IMR-90 (cell line): Measurements from ENCODE around the gene FXN. TPM values are rescaled to one million over a fixed set of nuclear protein-coding genes. Genes with fewer than 3 reads are reported as not detected.

Experiments
- ATAC-seq: fragments of 200-7000 bp; cut with Tn5 transposase; 2 replicates; pipeline ENCODE4 v1.9.1; 2020; ENCODE audit warnings: low read depth, mild to moderate bottlenecking, moderate library complexity
- BruUV-seq: library from RNA; stranded (reverse); fragments of 400-500 nt; replicated peaks from 2 replicates; lab custom pipeline; 2021; lab: Mats Ljungman, UMichigan
- CTCF ChIA-PET: fragments of 300-600 bp; formaldehyde crosslinking; extraction: SDS; loops from one replicate; lab custom pipeline; 2021; ENCODE audit warnings: antibody characterized with exemption; lab: Yijun Ruan, JAX
- POLR2A ChIA-PET: fragments of 300-600 bp; sonication (Branson Sonifier 250); formaldehyde crosslinking; loops from one replicate; lab custom pipeline; 2022; ENCODE audit warnings: antibody characterized with exemption; ENCODE audit not compliant: unreplicated experiment; lab: Charles Lee
- DNase-seq: peaks from one replicate; pipeline ENCODE4 v3.0.0; 2013
- H2AFZ ChIP-seq: replicated peaks from 2 replicates; pipeline ENCODE3; 2013; ENCODE audit warnings: low read length, mild to moderate bottlenecking; ENCODE audit not compliant: poor library complexity
- H2AK5ac ChIP-seq: 2 replicates; pipeline ENCODE4 v1.6.1; 2013; ENCODE audit warnings: low read depth, low read length, inconsistent platforms
- H2AK9ac ChIP-seq: replicated peaks from 2 replicates; pipeline ENCODE3; 2013; ENCODE audit warnings: mild to moderate bottlenecking, low read depth, low read length, moderate library complexity; ENCODE audit not compliant: poor library complexity
- H2BK120ac ChIP-seq: 2 replicates; pipeline ENCODE4 v1.6.1; 2013; ENCODE audit warnings: low read depth, low read length, inconsistent platforms
- H2BK15ac ChIP-seq: 3 replicates; pipeline ENCODE4 v1.6.1; 2013; ENCODE audit warnings: low read depth, low read length, inconsistent platforms
- H2BK20ac ChIP-seq: 2 replicates; pipeline ENCODE4 v1.6.1; 2013; ENCODE audit warnings: low read depth, mild to moderate bottlenecking, inconsistent platforms, low read length, moderate library complexity
- H2BK5ac ChIP-seq: 2 replicates; pipeline ENCODE4 v1.6.1; 2013; ENCODE audit warnings: mild to moderate bottlenecking, low read depth, low read length, inconsistent platforms; ENCODE audit not compliant: poor library complexity, severe bottlenecking
- H3K14ac ChIP-seq: replicated peaks from 2 replicates; pipeline ENCODE4 v1.6.1; 2013; ENCODE audit warnings: low read depth, low read length, inconsistent platforms
- H3K18ac ChIP-seq: 2 replicates; pipeline ENCODE4 v1.6.1; 2013; ENCODE audit warnings: low read depth, low read length, control low read depth
- H3K23ac ChIP-seq: 2 replicates; pipeline ENCODE4 v1.6.1; 2013; ENCODE audit warnings: low read depth, low read length, inconsistent platforms
- H3K27ac ChIP-seq: 2 replicates; pipeline ENCODE4 v1.5.1; 2013; ENCODE audit warnings: mild to moderate bottlenecking, control low read depth, low read length; ENCODE audit not compliant: insufficient read depth
- H3K27me3 ChIP-seq: 2 replicates; pipeline ENCODE4 v1.6.1; 2013; ENCODE audit warnings: low read length; ENCODE audit not compliant: control insufficient read depth, insufficient read depth
- H3K36me3 ChIP-seq: 2 replicates; pipeline ENCODE4 v1.6.1; 2013; ENCODE audit warnings: low read length, mixed read lengths; ENCODE audit not compliant: control insufficient read depth, insufficient read depth
- H3K4ac ChIP-seq: 2 replicates; pipeline ENCODE4 v1.6.1; 2013; ENCODE audit warnings: low read depth, low read length, inconsistent platforms
- H3K4me1 ChIP-seq: 2 replicates; pipeline ENCODE4 v1.6.1; 2013; ENCODE audit warnings: low read length, mixed read lengths; ENCODE audit not compliant: control insufficient read depth, insufficient read depth
- H3K4me2 ChIP-seq: 2 replicates; pipeline ENCODE4 v1.6.1; 2013; ENCODE audit warnings: low read depth, mild to moderate bottlenecking, control low read depth, low read length, moderate library complexity
- H3K4me3 ChIP-seq: 2 replicates; pipeline ENCODE4 v1.5.1; 2013; ENCODE audit warnings: low read depth, mild to moderate bottlenecking, control low read depth, low read length, moderate library complexity; ENCODE audit not compliant: insufficient read depth
- H3K56ac ChIP-seq: 2 replicates; pipeline ENCODE4 v1.6.1; 2013; ENCODE audit warnings: low read length, inconsistent platforms; ENCODE audit not compliant: insufficient read depth; ENCODE audit errors: extremely low read depth
- H3K79me1 ChIP-seq, 2 experiments: 2 replicates each; pipeline ENCODE4 v1.6.1; 2013; ENCODE audit warnings: low read length in 2 of 2, inconsistent platforms in 1 of 2, low read depth in 1 of 2
- H3K9ac ChIP-seq: 2 replicates; pipeline ENCODE4 v1.6.1; 2013; ENCODE audit warnings: low read depth, low read length, control low read depth
- H3K9me1 ChIP-seq: 2 replicates; pipeline ENCODE4 v1.6.1; 2013; ENCODE audit warnings: low read length, inconsistent platforms; ENCODE audit not compliant: insufficient read depth
- H3K9me3 ChIP-seq: 2 replicates; pipeline ENCODE4 v1.6.1; 2013; ENCODE audit warnings: low read length; ENCODE audit not compliant: control insufficient read depth, insufficient read depth
- H4K20me1 ChIP-seq: 2 replicates; pipeline ENCODE4 v1.6.1; 2013; ENCODE audit warnings: low read length, inconsistent platforms; ENCODE audit not compliant: insufficient read depth
- H4K5ac ChIP-seq: 2 replicates; pipeline ENCODE4 v1.6.1; 2013; ENCODE audit warnings: mild to moderate bottlenecking, low read depth, low read length, control low read depth
- H4K8ac ChIP-seq, 2 experiments: 2 replicates each; pipeline ENCODE4 v1.6.1; 2013; ENCODE audit warnings: low read depth in 2 of 2, low read length in 2 of 2, control low read depth in 1 of 2, inconsistent platforms in 1 of 2
- H4K91ac ChIP-seq: 2 replicates; pipeline ENCODE4 v1.6.1; 2013; ENCODE audit warnings: low read depth, low read length, inconsistent platforms; ENCODE audit not compliant: insufficient read depth
- MAZ ChIP-seq: IDR thresholded peaks from 2 replicates; pipeline ENCODE4 v1.6.1; 2012; ENCODE audit warnings: low read depth, mild to moderate bottlenecking, low read length, improper control_type of control experiment, moderate library complexity, borderline replicate concordance
- WGBS, 2 experiments: methylation state at CpG; one replicate each; pipeline versions ENCODE4 v1.1.5 to v1.1.7; 2013; ENCODE audit warnings: missing lambda C conversion rate in 2 of 2; ENCODE audit not compliant: insufficient read length in 1 of 2; ENCODE audit errors: extremely low coverage in 2 of 2; 5-methylcytosine and 5-hydroxymethylcytosine counted together
- dilution Hi-C: fragments of 300-500 bp; cut with HindIII; formaldehyde crosslinking; loops from one replicate; pipeline ENCODE4 v1.14.3; 2018; ENCODE audit warnings: low sequenced_read_pairs; ENCODE audit not compliant: unreplicated experiment
- in situ Hi-C: fragments of 300-500 bp; cut with MboI; formaldehyde crosslinking; loops from 3 replicates; pipeline ENCODE4 v1.14.3; 2019; ENCODE audit warnings: low sequenced_read_pairs, inconsistent platforms, mixed read lengths
- intact Hi-C: fragments of 100-400 bp; cut with micrococcal nuclease; formaldehyde crosslinking; loops from 2 replicates; pipeline ENCODE4 v1.10.0; 2022
- polyA plus RNA-seq, 3 experiments: library from polyadenylated mRNA; depleted of rRNA; stranded (reverse); fragments of >200 nt; gene quantifications; 2 replicates each; pipeline ENCODE4 v1.2.3, GENCODE V29; 2012; ENCODE audit warnings: low replicate concordance in 1 of 3
- total RNA-seq: library from RNA; depleted of rRNA; stranded (reverse); fragments of >200 nt; gene quantifications from 2 replicates; pipeline ENCODE4 v1.2.3, GENCODE V29; 2012
- TF ChIP-seq, protein P1 (sequence below): fragments of 150-350 bp; IDR thresholded peaks from 2 replicates; pipeline ENCODE4 v1.6.1; 2017; ENCODE audit warnings: mild to moderate bottlenecking, antibody characterized with exemption, low read length, low read depth

FXN gene
- total and polyA plus RNA-seq, 2 of the 4 experiments (the other 2 are of a cell fraction), result 3.9 to 18.1 TPM

GRCh38 chr9:69023650-69024049 is 11.9 kb upstream of the FXN start:
- Histone ChIP-seq H3K79me1 (no peaks in the 10 kb centered on the region), H2AK9ac (no peak overlapping the region), H2BK5ac (no peak overlapping the region), H2BK120ac (no peak overlapping the region), H3K4ac (no peak overlapping the region), H4K8ac (no peak overlapping the region), H4K20me1 (no peaks in the 10 kb centered on the region), H3K27me3 (peaks cover 15% of the 10 kb centered on the region), H2AFZ (peak overlapping the region; percentile 18), H3K4me2 (no peak overlapping the region), H3K27ac (no peak overlapping the region), H3K23ac (no peak overlapping the region), H3K18ac (no peak overlapping the region), H3K4me3 (no peak overlapping the region), H2BK15ac (no peak overlapping the region), H4K91ac (no peak overlapping the region), H3K9me1 (no peaks in the 10 kb centered on the region), H2AK5ac (no peak overlapping the region), H3K36me3 (no peaks in the 10 kb centered on the region), H3K9me3 (no peaks in the 10 kb centered on the region), H2BK20ac (no peak overlapping the region), H3K9ac (no peak overlapping the region), H3K56ac (no peak overlapping the region), H4K5ac (no peak overlapping the region), H3K4me1 (no peaks in the 10 kb centered on the region), H3K14ac (no peak overlapping the region)
- ChIA-PET CTCF (no interaction called here), POLR2A (no interaction called here)
- dilution Hi-C loops, result no loop called here
- ATAC-seq (no peak), DNase-seq (no peak)
- intact Hi-C loops, result loop anchor here (10.0 kb wide), 1 partner anchor 319 kb away; the partner anchor contains the start of gene PIP5K1B
- in situ Hi-C loops, result no loop called here
- BruUV-seq, result no TSS peak
- 36% methylated on average over 3 of the region's 7 CpGs; no CpG with 5 or more reads in 1 of the 2 experiments for WGBS, 2 experiments
- no peak for TF ChIP-seq MAZ
- TF ChIP-seq, protein P1, sequence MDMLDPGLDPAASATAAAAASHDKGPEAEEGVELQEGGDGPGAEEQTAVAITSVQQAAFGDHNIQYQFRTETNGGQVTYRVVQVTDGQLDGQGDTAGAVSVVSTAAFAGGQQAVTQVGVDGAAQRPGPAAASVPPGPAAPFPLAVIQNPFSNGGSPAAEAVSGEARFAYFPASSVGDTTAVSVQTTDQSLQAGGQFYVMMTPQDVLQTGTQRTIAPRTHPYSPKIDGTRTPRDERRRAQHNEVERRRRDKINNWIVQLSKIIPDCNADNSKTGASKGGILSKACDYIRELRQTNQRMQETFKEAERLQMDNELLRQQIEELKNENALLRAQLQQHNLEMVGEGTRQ, result no peak
